Activated CD4-positive, alpha-beta memory T cell treated with anti-CD3 and anti-CD28 coated beads for 36 hours (primary cell): ENCODE results near the gene ASGR1. TPM values are rescaled to one million over a fixed set of nuclear protein-coding genes. Genes with fewer than 3 reads are reported as not detected.
A peak's percentile ranks its signal among the peaks of the same experiment; 100 is the strongest.
"Not testable (repeated sequence)": the region's sequence is repeated elsewhere in the genome, so short reads cannot be mapped to it uniquely, and the experiment has no call there.

Experiments used
- CTCF ChIA-PET: fragments of 350-600 bp; sonication (Branson Sonifier 250); formaldehyde crosslinking; loops from one replicate; lab custom pipeline; 2021; ENCODE audit warnings: antibody characterized with exemption, inconsistent platforms; lab: Charles Lee
- POLR2A ChIA-PET: fragments of 350-600 bp; sonication (Branson Sonifier 250); formaldehyde crosslinking; loops from one replicate; lab custom pipeline; 2021; ENCODE audit warnings: antibody characterized with exemption; lab: Charles Lee
- DNase-seq: peaks from one replicate; pipeline ENCODE4 v3.0.0-alpha.2; 2020
- H3K27ac Mint-ChIP-seq: one replicate; pipeline ENCODE4 v1.8.0; 2021; ENCODE audit warnings: mixed read lengths
- H3K27me3 Mint-ChIP-seq: one replicate; pipeline ENCODE4 v1.8.0; 2021; ENCODE audit warnings: mixed read lengths
- H3K36me3 Mint-ChIP-seq: one replicate; pipeline ENCODE4 v1.8.0; 2021; ENCODE audit warnings: mixed read lengths
- H3K4me1 Mint-ChIP-seq: one replicate; pipeline ENCODE4 v1.8.0; 2021; ENCODE audit warnings: low read depth, mixed read lengths
- H3K4me3 Mint-ChIP-seq: one replicate; pipeline ENCODE4 v1.8.0; 2021; ENCODE audit warnings: mild to moderate bottlenecking, mixed read lengths
- H3K9me3 Mint-ChIP-seq: one replicate; pipeline ENCODE4 v1.8.0; 2021; ENCODE audit warnings: mixed read lengths
- intact Hi-C: fragments of 100-400 bp; cut with micrococcal nuclease; formaldehyde crosslinking; loops from one replicate; pipeline ENCODE4 v1.15.1; 2023
- total RNA-seq, 2 experiments: library from RNA; stranded (reverse); gene quantifications; one replicate each; pipeline ENCODE4 v1.2.3, GENCODE V29; 2021

Gene ASGR1
- total RNA-seq, 2 experiments from 2014 or later = 0.76 to 1.2 TPM

DNA sequence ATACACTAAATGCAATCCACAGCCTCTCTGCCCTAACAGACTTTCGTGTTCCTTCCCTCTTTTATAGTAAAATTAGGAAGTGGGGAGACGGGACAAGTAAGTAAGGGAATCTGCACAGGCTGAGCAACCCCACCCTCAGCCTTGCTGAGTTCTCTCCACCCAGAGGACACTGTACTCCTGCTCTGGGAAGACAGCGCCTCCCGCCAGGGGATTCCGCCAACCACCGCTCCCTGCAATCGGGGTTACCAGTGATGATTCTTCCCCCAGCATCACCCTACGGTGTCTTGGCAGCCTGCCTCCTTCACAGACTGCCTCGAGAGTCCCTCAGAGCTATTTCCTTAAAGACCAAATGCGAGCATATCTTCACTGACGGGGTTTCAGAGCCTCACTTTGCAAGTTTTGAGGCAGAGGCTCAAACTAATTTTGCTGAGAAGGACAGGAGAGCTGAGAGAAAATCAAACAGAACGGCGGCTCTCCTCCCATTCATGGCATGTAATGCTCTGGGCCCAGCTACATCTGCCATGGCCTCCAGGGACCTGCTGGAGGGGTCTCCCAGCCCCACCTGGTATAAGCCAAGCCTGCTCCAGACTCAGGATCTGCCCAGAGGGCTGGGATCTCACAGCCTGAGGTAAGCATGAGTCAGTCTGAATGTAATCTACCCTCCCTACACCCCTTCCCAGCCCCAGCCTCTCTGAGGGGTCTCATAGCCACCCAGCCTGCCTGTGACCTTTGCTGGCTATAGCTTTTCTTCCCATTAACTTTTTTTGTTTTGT, 41.8 kb downstream of the ASGR1 start:
- no peak for DNase-seq
- POLR2A ChIA-PET = interaction anchor here (2.0 kb wide), 1 partner anchor 91 kb away, joined by 7 read pairs; no protein-coding TSS in a partner anchor

GRCh38 chr17:7136266-7136877, 42.8 kb downstream of the ASGR1 start:
- Mint-ChIP-seq H3K9me3 (no peaks in the 10 kb centered on the region), H3K4me1 (peaks cover 17% of the 10 kb centered on the region), H3K27me3 (peaks cover 9% of the 10 kb centered on the region), H3K36me3 (no peaks in the 10 kb centered on the region), H3K4me3 (no peak overlapping the region), H3K27ac (no peak overlapping the region)
- CTCF ChIA-PET = interaction anchor here (0.7 to 14.0 kb wide), 19 partner anchors 11 to 221 kb away, joined by 3 to 509 read pairs (median 6); partner anchors contain the start of genes ACADVL, DLG4, SLC16A11 and SLC16A13
- POLR2A ChIA-PET = interaction anchor here (0.6 to 2.0 kb wide), 2 partner anchors 73 to 90 kb away, joined by 3 to 7 read pairs; no protein-coding TSS in a partner anchor
- intact Hi-C loops = loop anchor here (1.0 to 2.0 kb wide), 4 partner anchors 41 to 222 kb away; no protein-coding TSS in a partner anchor
- peak; percentile 82 for DNase-seq

More for the DNA sequence above, 41.8 kb downstream of the ASGR1 start:
- intact Hi-C loops = loop anchor here (2.0 kb wide), 1 partner anchor 223 kb away; no protein-coding TSS in a partner anchor
- no peaks in the 10 kb centered on the region for H3K9me3 Mint-ChIP-seq
- H3K4me3 Mint-ChIP-seq = no peak overlapping the region
- H3K36me3 Mint-ChIP-seq = no peaks in the 10 kb centered on the region
- CTCF ChIA-PET = interaction anchor here (0.8 to 14.0 kb wide), 18 partner anchors 10 to 227 kb away, joined by 3 to 509 read pairs (median 6); partner anchors contain the start of genes ACADVL, DLG4, SLC16A11 and SLC16A13
- peaks cover 9% of the 10 kb centered on the region for H3K27me3 Mint-ChIP-seq
- H3K27ac Mint-ChIP-seq = no peak overlapping the region
- H3K4me1 Mint-ChIP-seq = peaks cover 11% of the 10 kb centered on the region

DNA sequence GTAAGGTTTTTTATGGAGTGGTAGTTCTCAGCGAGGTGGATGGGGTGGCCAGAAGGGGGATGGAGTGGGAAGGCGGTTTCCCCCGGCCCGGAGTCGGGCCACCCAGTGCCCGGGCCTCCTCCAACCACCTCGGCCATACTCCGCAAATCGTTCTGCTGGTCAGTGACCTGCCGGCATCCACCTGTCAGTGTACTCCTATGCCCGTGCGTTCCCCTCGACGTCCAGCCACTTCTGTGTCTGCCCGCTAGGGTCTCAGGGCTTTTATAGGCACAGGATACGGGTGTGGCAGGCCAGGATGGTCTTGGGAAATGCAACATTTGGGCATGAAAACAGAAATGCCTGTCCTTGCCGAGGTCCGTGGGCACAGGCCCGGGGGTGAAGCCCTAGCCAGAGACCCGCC, 45.3 kb downstream of the ASGR1 start:
- no peak for DNase-seq
- no peaks in the 10 kb centered on the region for H3K9me3 Mint-ChIP-seq
- peaks cover 21% of the 10 kb centered on the region for H3K4me1 Mint-ChIP-seq
- POLR2A ChIA-PET = interaction anchor here (1.2 to 2.5 kb wide), 3 partner anchors 74 to 90 kb away, joined by 5 to 21 read pairs (median 13); partner anchors contain the start of gene SLC16A11
- H3K27me3 Mint-ChIP-seq = peaks cover 9% of the 10 kb centered on the region
- intact Hi-C loops = no loop called here
- no peak overlapping the region for H3K27ac Mint-ChIP-seq
- CTCF ChIA-PET = interaction anchor here (1.0 to 14.0 kb wide), 10 partner anchors 12 to 129 kb away, joined by 3 to 509 read pairs (median 4); partner anchors contain the start of gene SLC16A11
- H3K4me3 Mint-ChIP-seq = no peak overlapping the region
- H3K36me3 Mint-ChIP-seq = no peaks in the 10 kb centered on the region

- H3K27me3 Mint-ChIP-seq = peaks cover 9% of the 10 kb centered on the region
- no peaks in the 10 kb centered on the region for H3K36me3 Mint-ChIP-seq
- intact Hi-C loops = no loop called here
- DNase-seq = peak; percentile 51
- POLR2A ChIA-PET = interaction anchor here (1.2 to 2.5 kb wide), 3 partner anchors 73 to 90 kb away, joined by 5 to 21 read pairs (median 13); partner anchors contain the start of gene SLC16A11
- H3K4me1 Mint-ChIP-seq = peaks cover 21% of the 10 kb centered on the region
- CTCF ChIA-PET = interaction anchor here (0.6 to 14.0 kb wide), 15 partner anchors 9 to 163 kb away, joined by 3 to 509 read pairs (median 3); partner anchors contain the start of gene SLC16A11
- no peaks in the 10 kb centered on the region for H3K9me3 Mint-ChIP-seq
- H3K4me3 Mint-ChIP-seq = peak overlapping the region; percentile 49
- no peak overlapping the region for H3K27ac Mint-ChIP-seq
These were observed 45.7 kb downstream of the ASGR1 start for GRCh38 chr17:7133424-7133823.

DNA sequence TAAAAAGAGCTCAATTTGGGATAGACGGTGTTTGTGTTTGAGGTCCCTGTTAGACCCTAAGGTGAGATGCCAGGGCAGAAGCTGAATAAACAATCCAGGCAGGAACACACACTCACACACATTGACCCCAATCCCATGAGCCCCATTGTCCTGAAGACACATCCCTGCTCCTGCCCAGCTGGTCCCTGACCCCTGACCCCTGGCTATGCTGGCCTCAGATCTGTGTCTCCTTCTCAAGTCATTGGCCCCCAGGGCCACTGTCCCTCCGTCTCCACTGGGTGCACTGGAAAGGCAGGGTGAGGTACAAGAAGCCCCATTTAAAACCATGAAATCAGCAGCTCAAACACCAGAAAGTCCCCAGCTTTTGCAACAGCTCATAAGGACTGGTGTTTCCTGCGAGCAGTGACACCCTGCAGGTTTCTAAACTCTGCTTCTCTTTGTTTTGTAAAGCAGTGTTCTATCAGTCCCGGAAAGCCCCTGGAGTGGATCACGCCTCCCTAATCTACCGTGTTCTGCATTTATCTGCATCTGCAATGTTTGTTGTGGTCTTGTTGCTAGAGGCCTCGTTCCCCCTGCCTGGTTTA, 46.6 kb downstream of the ASGR1 start:
- intact Hi-C loops = loop anchor here (1.0 kb wide), 2 partner anchors 72 to 85 kb away; no protein-coding TSS in a partner anchor
- no peaks in the 10 kb centered on the region for H3K9me3 Mint-ChIP-seq
- ChIA-PET POLR2A (interaction anchor here (0.8 to 2.5 kb wide), 4 partner anchors 41 to 86 kb away, joined by 3 to 21 read pairs (median 9); no protein-coding TSS in a partner anchor), CTCF (interaction anchor here (0.9 to 14.0 kb wide), 8 partner anchors 10 to 164 kb away, joined by 3 to 509 read pairs (median 5); partner anchors contain the start of gene SLC16A11)
- peak overlapping the region; percentile 85 for H3K27ac Mint-ChIP-seq
- no peaks in the 10 kb centered on the region for H3K36me3 Mint-ChIP-seq
- H3K4me3 Mint-ChIP-seq = peak overlapping the region; percentile 24
- H3K4me1 Mint-ChIP-seq = peaks cover 21% of the 10 kb centered on the region
- peaks cover 8% of the 10 kb centered on the region for H3K27me3 Mint-ChIP-seq
- peak; percentile 78 for DNase-seq

- ChIA-PET POLR2A (no interaction called here), CTCF (interaction anchor here (0.6 to 14.0 kb wide), 3 partner anchors 81 to 718 kb away, joined by 3 to 509 read pairs (median 5); partner anchors contain the start of gene SLC16A11)
- Mint-ChIP-seq H3K4me1 (peaks cover 21% of the 10 kb centered on the region), H3K9me3 (no peaks in the 10 kb centered on the region), H3K27me3 (peaks cover 2% of the 10 kb centered on the region), H3K27ac (peak overlapping the region; percentile 21), H3K4me3 (no peak overlapping the region), H3K36me3 (no peaks in the 10 kb centered on the region)
- intact Hi-C loops = no loop called here
- no peak for DNase-seq
These were observed 47.8 kb downstream of the ASGR1 start for GRCh38 chr17:7131423-7131791.

DNA sequence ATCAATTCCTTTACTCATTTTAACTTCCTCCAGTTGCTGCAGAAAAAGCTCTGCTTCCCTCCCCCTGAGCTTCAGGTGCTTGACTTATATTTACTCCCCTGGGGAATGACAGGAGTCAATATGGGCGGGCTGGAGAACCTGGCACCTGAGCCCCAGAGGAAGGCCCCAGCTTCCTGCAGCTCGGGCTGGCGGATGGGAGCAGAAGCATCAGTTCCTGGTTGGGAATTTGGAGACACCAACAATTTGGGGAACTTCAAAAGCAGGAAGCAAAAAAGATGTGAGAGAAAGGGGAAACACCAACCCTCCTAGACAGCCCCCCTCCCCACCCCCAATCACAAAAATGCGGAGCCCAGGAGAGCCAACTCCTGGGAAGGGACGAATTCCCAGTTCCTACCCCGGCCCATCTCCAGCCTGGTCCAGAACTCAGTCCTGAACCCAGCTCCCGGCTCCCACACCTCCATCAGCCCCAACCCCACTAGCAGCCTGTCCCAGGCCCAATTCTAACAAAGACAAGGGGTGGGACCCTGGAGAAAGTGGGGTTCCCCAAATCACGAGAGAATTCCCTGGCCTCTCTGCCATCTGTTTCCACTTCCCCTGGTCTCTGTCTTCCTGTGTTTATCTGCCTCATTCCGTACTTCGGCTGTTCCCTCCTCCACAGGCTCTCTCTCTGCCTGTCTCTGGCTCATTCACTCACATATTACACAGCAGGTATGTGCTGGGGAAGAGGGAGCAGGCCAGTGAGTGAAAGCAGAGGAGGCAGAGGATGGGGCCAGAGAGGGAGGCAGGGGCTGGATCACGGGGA, 48.3 kb downstream of the ASGR1 start:
- H3K27me3 Mint-ChIP-seq = no peaks in the 10 kb centered on the region
- no peaks in the 10 kb centered on the region for H3K9me3 Mint-ChIP-seq
- no peak overlapping the region for H3K4me3 Mint-ChIP-seq
- no peaks in the 10 kb centered on the region for H3K36me3 Mint-ChIP-seq
- no peak for DNase-seq
- peaks cover 21% of the 10 kb centered on the region for H3K4me1 Mint-ChIP-seq
- ChIA-PET POLR2A (no interaction called here), CTCF (interaction anchor here (14.0 kb wide), 1 partner anchor 80 kb away, joined by 509 read pairs; the partner anchor contains the start of gene SLC16A11)
- H3K27ac Mint-ChIP-seq = no peak overlapping the region
- intact Hi-C loops = no loop called here

GRCh38 chr17:7129311-7129710, 49.9 kb downstream of the ASGR1 start:
- Mint-ChIP-seq H3K9me3 (no peaks in the 10 kb centered on the region), H3K4me1 (peaks cover 21% of the 10 kb centered on the region), H3K36me3 (no peaks in the 10 kb centered on the region), H3K27ac (no peak overlapping the region), H3K4me3 (no peak overlapping the region), H3K27me3 (no peaks in the 10 kb centered on the region)
- intact Hi-C loops = no loop called here
- no peak for DNase-seq
- ChIA-PET CTCF (interaction anchor here (0.7 to 14.0 kb wide), 2 partner anchors 78 to 1370 kb away, joined by 3 to 509 read pairs; partner anchors contain the start of gene SLC16A11), POLR2A (interaction anchor here (0.6 kb wide), 1 partner anchor 488 kb away, joined by 3 read pairs; no protein-coding TSS in a partner anchor)

GRCh38 chr17:7128160-7128559, 51.0 kb downstream of the ASGR1 start:
- intact Hi-C loops = no loop called here
- CTCF ChIA-PET = interaction anchor here (14.0 kb wide), 1 partner anchor 77 kb away, joined by 509 read pairs; the partner anchor contains the start of gene SLC16A11
- POLR2A ChIA-PET = no interaction called here
- Mint-ChIP-seq H3K9me3 (no peaks in the 10 kb centered on the region), H3K27ac (no peak overlapping the region), H3K36me3 (no peaks in the 10 kb centered on the region), H3K4me3 (no peak overlapping the region), H3K27me3 (no peaks in the 10 kb centered on the region), H3K4me1 (peaks cover 15% of the 10 kb centered on the region)
- no peak for DNase-seq

GRCh38 chr17:7127501-7127900, 51.7 kb downstream of the ASGR1 start:
- CTCF ChIA-PET, H3K36me3 Mint-ChIP-seq, intact Hi-C loops, POLR2A ChIA-PET, H3K27ac Mint-ChIP-seq, H3K9me3 Mint-ChIP-seq, DNase-seq, H3K27me3 Mint-ChIP-seq, H3K4me3 Mint-ChIP-seq: not testable (repeated sequence)
- peaks cover 11% of the 10 kb centered on the region for H3K4me1 Mint-ChIP-seq
